Fibroblast of mammary gland (primary cell): ENCODE results near the gene CD68.

ENCODE experiments used
- DNase-seq: peaks from one replicate; pipeline ENCODE4 v3.0.0-alpha.2; 2010; ENCODE audit warnings: low read depth
- H3K4me3 ChIP-seq: 2 replicates; pipeline ENCODE4 v1.5.1; 2011; ENCODE audit warnings: low read depth, mild to moderate bottlenecking, low read length, moderate library complexity; ENCODE audit not compliant: control insufficient read depth
- CTCF ChIP-seq: conservative IDR thresholded peaks from 2 replicates; pipeline ENCODE4 v1.5.1; 2011; ENCODE audit warnings: low read depth, low read length, inconsistent platforms; ENCODE audit not compliant: control insufficient read depth, insufficient read depth

Gene CD68

GRCh38 chr17:7580604-7581575 is 1.5 kb downstream of the CD68 start:
- no peak for DNase-seq
- TF ChIP-seq CTCF: no peak
- no peak overlapping the region for H3K4me3 ChIP-seq

- H3K4me3 ChIP-seq: no peak overlapping the region
- no peak for TF ChIP-seq CTCF
- DNase-seq: no peak
Measured at GRCh38 chr17:7582396-7583252, 3.2 kb downstream of the CD68 start.

GRCh38 chr17:7583253-7584109 is 4.0 kb downstream of the CD68 start, which contains the start of gene MPDU1:
Gene MPDU1 (plus strand): TSS chr17:7583852. CDS start chr17:7583863, 11 bp downstream.
- DNase-seq: peak; percentile 99
- TF ChIP-seq CTCF: no peak
- peak within 1 kb of the TSS; percentile 94 for H3K4me3 ChIP-seq

GRCh38 chr17:7586673-7587419 is 7.4 kb downstream of the CD68 start:
- TF ChIP-seq CTCF: peak; percentile 13
- DNase-seq: no peak
- H3K4me3 ChIP-seq: no peak overlapping the region

GRCh38 chr17:7587420-7588151 is 8.1 kb downstream of the CD68 start:
- no peak for TF ChIP-seq CTCF
- peak; percentile 95 for DNase-seq
- no peak overlapping the region for H3K4me3 ChIP-seq
